ENCODE results near the gene KCNH2.

DNA sequence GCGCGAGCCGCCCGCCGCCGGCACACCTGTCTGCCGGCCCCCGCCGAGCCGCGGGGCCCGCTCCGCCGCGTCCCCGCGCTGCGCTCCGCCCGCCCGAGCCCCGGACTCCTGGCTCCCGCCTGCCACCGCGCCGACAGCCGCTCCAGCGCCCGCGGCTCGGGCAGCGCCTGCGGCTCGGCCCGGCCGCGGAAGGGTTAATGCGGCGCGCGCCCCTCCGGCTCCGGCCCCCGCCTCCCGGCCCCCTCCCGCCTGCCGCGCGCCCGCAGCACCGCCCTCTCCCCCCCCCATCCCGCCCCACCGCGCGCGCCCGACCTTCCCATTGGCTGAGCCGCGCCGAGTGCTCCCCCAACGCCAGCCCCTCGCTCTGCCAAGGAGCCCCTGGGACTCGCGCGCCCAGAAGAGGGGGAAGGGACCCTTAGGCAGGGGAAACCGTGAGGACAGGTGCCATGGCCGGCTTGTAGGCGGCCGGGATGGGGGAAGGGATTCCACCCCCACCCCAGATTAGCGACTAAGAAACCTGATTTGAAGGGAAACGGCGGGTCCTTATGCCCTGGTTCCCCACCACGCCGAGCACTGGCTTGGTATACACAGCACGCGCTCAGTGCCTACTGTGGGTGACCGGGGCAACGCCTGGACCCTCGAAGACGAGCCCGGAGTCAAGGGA, at the start of gene KCNH2:
- no peak for TF ChIP-seq CTCF (IDR thresholded peaks at IDR 0.05)
- TF ChIP-seq POLR2A (IDR thresholded peaks at IDR 0.05), result no peak
